ENCODE measurements around the gene CREB3L2. TPM values are rescaled to one million over a fixed set of nuclear protein-coding genes. Genes with fewer than 3 reads are reported as not detected.

CREB3L2 gene
- polyA plus RNA-seq, 2 of the 4 experiments (the other 2 are of a cell fraction): 16.3 to 32.2 TPM

- no peak for TF ChIP-seq FOSB (CRISPR knock-in tag; IDR thresholded peaks at IDR 0.05)
- TF ChIP-seq HOXB5 (CRISPR knock-in tag; IDR thresholded peaks at IDR 0.05): no peak
- TF ChIP-seq MAFK (IDR thresholded peaks at IDR 0.05; ENCODE audit: partially characterized antibody): no peak
- TF ChIP-seq GATA3 (IDR thresholded peaks at IDR 0.05; ENCODE audit: borderline replicate concordance): no peak
- no peak for TF ChIP-seq TFCP2L1 (CRISPR knock-in tag; IDR thresholded peaks at IDR 0.05)
These were observed 22.9 kb upstream of the CREB3L2 start (continued) for GRCh38 chr7:138024765-138025164.

DNA sequence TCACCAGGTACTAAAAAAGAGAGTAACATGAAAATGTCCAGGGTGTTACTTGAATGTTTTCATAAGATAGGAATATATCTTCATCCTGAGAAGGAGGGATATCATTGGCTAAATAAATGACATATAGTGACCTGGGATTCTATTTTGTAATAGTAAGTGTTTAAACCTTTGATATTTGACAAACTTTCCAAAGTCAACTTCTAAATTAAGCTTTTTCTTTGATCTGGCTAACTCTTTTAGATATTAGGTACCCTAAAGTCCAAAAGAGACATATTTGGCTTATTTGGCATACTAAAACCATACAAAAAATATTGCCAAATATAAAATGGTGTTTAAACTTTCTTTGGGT lies 22.4 kb upstream of the CREB3L2 start:
- H3K4me3 ChIP-seq: no peak overlapping the region
- no peak for FAIRE-seq
- ATAC-seq: no peak
- no peak for DNase-seq (ENCODE audit: low read depth in 1 of 2, low spot score in 1 of 2)
- POLR2A ChIA-PET: no interaction called here
- no peak overlapping the region for H3K27ac ChIP-seq
- TF ChIP-seq FOSL2 (IDR thresholded peaks at IDR 0.05) (no peak), FOSL2 (CRISPR knock-in tag; IDR thresholded peaks at IDR 0.05) (no peak), ZFP36 (IDR thresholded peaks at IDR 0.05; ENCODE audit: borderline replicate concordance, partially characterized antibody) (no peak), CBX2 (IDR thresholded peaks at IDR 0.05; ENCODE audit: borderline replicate concordance, low read depth) (no peak), CTCF (IDR thresholded peaks at IDR 0.05) (no peak), MYC (IDR thresholded peaks at IDR 0.05; ENCODE audit: borderline replicate concordance, low read length) (no peak), RCOR1 (IDR thresholded peaks at IDR 0.05; ENCODE audit: low read depth, low read length) (no peak), E2F6 (IDR thresholded peaks at IDR 0.05; ENCODE audit: borderline replicate concordance, low read depth) (no peak), SREBF2 (IDR thresholded peaks at IDR 0.05) (no peak), MAFK (IDR thresholded peaks at IDR 0.05; ENCODE audit: partially characterized antibody) (no peak)
- TF ChIP-seq, protein P1, sequence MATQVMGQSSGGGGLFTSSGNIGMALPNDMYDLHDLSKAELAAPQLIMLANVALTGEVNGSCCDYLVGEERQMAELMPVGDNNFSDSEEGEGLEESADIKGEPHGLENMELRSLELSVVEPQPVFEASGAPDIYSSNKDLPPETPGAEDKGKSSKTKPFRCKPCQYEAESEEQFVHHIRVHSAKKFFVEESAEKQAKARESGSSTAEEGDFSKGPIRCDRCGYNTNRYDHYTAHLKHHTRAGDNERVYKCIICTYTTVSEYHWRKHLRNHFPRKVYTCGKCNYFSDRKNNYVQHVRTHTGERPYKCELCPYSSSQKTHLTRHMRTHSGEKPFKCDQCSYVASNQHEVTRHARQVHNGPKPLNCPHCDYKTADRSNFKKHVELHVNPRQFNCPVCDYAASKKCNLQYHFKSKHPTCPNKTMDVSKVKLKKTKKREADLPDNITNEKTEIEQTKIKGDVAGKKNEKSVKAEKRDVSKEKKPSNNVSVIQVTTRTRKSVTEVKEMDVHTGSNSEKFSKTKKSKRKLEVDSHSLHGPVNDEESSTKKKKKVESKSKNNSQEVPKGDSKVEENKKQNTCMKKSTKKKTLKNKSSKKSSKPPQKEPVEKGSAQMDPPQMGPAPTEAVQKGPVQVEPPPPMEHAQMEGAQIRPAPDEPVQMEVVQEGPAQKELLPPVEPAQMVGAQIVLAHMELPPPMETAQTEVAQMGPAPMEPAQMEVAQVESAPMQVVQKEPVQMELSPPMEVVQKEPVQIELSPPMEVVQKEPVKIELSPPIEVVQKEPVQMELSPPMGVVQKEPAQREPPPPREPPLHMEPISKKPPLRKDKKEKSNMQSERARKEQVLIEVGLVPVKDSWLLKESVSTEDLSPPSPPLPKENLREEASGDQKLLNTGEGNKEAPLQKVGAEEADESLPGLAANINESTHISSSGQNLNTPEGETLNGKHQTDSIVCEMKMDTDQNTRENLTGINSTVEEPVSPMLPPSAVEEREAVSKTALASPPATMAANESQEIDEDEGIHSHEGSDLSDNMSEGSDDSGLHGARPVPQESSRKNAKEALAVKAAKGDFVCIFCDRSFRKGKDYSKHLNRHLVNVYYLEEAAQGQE (IDR thresholded peaks at IDR 0.05): no peak
- TF ChIP-seq, protein P2, sequence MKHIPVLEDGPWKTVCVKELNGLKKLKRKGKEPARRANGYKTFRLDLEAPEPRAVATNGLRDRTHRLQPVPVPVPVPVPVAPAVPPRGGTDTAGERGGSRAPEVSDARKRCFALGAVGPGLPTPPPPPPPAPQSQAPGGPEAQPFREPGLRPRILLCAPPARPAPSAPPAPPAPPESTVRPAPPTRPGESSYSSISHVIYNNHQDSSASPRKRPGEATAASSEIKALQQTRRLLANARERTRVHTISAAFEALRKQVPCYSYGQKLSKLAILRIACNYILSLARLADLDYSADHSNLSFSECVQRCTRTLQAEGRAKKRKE (CRISPR knock-in tag; IDR thresholded peaks at IDR 0.05; ENCODE audit: low read depth): no peak
- H3K4me1 ChIP-seq: 0 out of 3 replicates have a peak, but pooled peaks cover under 1% of the 10 kb centered on the region
- H3K9me3 ChIP-seq: no peaks in the 10 kb centered on the region
- H3K4me2 ChIP-seq: no peak overlapping the region
- CTCF ChIA-PET: interaction anchor here (0.8 to 1.7 kb wide), 4 partner anchors 17 to 368 kb away, joined by 3 to 8 read pairs (median 6); no protein-coding TSS in a partner anchor

DNA sequence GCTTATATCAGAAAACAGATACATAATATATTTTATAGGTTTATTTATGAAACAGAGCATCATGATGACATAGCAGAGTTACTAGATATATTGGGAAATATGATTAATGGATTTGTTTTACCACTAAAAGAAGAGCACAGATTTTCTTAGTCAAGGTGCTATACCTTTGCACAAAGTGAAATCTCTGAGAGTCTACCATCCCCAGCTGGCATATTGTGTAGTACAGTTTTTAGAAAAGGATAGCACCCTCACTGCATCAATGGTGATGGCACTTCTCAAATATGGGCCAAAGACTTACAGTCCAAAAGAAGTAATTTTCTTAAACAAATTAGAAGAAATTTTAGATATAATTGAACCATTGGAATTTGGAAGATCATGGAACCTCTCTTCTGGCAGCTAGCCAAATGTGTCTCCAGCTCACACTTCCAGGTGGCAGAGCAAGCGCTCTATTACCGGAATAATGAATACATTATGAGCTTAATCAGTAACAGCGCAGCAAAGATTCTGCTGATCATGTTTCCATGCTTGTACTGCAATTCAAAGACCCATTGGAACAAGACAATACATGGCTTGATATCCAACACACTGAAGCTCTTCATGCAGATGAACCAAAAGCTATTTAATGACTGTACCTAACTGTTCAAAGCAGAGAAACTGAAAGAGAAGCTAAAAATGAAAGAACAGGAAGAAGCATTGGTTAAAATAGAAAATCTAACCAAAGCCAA lies 21.9 kb upstream of the CREB3L2 start:
- Histone ChIP-seq H3K9me3 (no peaks in the 10 kb centered on the region), H3K27ac (no peak overlapping the region), H3K4me2 (no peak overlapping the region), H3K4me3 (no peak overlapping the region), H3K4me1 (no peaks in the 10 kb centered on the region)
- DNase-seq (ENCODE audit: low read depth in 1 of 2, low spot score in 1 of 2): no peak
- no peak for ATAC-seq
- TF ChIP-seq HES2 (IDR thresholded peaks at IDR 0.05) (no peak), RAD21 (conservative IDR thresholded peaks at IDR 0.05 in 1 of 2, IDR thresholded peaks at IDR 0.05 in 1 of 2) (no peak), BCL3 (IDR thresholded peaks at IDR 0.05) (no peak), HDAC2 (IDR thresholded peaks at IDR 0.05) (no peak)
- POLR2A ChIA-PET: no interaction called here
- CTCF ChIA-PET: interaction anchor here (0.8 to 1.7 kb wide), 4 partner anchors 16 to 367 kb away, joined by 3 to 8 read pairs (median 6); no protein-coding TSS in a partner anchor
- no peak for FAIRE-seq
- 87% methylated on average over 3 of the region's 3 CpGs for WGBS (ENCODE audit: missing lambda C conversion rate)

Data from A549 (cell line).